GM21515 (cell line): Measurements from ENCODE around the gene HNMT.
"Not testable (repeated sequence)": the region's sequence is repeated elsewhere in the genome, so short reads cannot be mapped to it uniquely, and the experiment has no call there.

Experiments used
- ATAC-seq: cut with Tn5 transposase; IDR thresholded peaks from one replicate; pipeline ENCODE4 v1.9.1; 2021; ENCODE audit not compliant: unreplicated experiment

HNMT gene

DNA sequence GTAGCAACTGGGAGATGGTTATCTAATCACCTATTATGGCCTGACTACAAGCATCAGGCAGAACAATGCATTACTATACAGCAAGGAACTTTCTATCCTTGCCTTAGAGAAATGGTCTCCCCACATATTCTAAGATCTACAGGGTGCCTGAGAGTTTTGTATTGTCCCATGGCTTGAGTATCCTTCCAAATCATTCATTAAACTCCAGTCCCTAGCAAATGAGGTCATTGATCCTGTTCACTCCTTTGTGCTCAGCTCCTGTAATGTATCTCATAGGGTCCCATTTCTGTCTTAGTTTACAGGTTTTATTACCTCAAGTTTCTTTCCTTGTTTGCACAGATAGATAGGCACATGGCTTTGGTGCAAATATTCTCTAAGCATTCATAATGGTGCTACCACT is 9.0 kb downstream of the HNMT start:
- no peak for ATAC-seq

DNA sequence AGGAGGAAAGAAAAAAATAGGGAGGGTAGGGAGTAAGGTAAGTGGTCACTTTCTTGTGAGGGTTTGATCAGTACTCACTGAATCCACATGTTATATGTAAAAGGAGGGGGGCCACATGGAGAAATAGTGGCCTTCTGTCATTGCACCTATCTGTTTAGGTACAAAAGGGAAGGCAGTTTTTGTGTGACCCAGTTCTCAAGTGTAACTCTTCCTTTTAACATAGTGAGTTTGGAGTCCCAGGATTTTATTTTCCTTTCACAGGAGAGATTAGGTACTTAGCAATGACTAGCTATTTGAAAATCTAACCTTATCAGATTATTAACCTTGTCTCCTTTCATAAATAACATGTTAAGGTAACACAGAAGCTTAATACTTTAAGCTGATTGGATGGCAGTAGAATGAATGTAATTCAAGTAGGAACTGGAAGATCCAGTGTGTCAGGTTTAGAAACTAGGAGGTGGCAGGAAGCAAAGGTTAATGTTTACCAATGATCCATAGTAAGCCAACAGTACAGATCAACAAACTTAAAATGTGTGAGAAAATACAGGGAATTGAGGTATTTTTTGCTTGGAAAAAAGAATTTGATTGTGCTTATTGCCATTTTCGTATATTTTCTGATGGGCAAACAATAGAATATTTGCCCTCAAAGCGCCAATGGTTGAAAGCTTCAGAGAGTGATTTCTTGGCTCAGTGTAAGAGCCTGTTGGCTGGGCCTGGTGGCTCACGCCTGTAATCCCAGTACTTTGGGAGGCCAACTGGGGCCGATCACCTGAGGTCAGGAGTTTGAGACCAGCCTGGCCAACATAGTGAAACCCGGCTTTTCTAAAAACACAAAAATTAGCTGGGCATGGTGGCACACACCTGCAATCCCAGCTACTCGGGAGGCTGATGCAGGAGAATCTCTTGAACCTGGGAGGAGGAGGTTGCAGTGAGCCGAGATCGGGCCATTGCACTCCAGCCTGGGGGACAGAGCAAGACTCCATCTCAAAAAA is 11.3 kb downstream of the HNMT start:
- no peak for ATAC-seq

DNA sequence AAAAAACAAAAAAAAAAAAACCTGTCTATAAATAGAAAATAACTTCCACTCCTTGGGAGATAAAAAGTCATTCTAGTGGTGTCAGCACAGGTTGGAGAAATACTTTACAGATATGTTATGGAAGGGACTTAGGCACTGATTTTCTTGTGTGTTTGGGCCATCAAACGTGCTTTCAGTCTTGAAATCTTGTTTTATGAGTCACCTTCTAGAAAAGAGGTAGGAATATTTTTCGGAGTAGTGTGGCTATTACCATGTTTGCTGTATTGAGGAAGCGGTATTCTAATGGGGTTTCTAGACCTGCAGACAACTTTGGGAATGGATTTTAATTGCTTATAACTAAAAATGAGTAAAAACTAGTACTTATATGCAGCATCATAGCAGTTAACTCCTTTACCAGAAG is 12.0 kb downstream of the HNMT start:
- no peak for ATAC-seq

DNA sequence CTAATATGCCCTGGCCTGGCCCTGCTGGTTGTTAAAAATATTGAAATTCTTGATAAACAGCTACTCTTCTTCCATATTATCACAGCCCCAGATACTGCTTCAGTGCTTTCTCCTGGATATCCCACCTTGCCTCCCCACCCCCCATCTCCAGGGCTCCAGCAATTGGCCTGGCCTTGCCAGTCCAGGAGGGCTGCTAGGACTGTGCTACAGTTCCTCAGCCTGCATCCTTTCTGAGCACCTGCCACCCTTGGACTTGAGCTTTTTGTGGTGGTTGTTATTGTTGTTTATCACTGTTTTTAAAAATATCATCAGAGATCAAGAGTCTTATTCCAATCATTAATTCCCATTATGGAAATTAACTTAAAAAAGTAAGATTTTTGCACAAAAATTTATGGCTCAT is 13.5 kb downstream of the HNMT start:
- no peak for ATAC-seq

DNA sequence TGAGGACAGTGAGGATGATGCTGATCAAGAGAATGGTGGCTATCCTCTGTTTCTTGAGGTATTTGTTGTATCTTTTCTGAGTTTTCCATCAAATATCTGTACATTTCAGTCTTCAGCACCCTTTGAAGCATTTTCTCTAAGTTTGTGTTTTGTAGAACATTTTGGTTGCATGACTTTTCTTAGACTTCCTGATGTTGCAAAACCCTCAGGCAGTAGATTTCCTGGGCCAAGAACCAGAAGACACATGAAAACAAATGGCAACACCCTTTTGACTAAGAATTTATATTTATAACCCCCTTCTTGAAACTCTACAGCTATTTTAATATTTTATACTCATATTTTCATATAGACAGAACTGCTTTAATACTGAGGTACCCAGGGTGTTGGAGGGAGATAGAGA is 16.2 kb downstream of the HNMT start:
- no peak for ATAC-seq

DNA sequence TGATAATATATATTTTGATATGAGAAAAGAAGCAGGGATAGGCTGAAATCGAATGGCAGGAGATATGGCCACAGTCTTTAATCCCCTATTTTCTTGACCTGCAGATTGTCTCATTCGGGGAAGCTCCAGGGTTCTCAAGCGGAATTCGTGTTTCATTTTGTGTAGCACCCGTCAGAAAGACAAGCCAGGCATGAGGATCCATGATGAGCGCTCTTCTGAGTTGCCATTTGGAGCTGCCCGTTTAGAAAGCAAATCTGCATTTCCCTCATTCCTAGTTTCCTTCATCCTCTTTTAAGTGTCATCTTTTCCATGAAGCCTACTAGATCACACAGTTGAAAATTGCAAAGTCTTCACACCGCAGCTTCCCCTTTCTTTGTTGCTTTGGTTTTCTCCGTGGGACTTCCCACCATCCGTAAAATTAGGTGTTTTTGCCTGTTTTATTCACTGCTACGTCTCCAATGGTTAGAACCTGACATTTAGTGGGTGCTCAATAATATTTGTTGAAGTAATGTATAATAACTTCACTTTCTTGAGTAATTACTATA is 16.9 kb downstream of the HNMT start:
- ATAC-seq: no peak

DNA sequence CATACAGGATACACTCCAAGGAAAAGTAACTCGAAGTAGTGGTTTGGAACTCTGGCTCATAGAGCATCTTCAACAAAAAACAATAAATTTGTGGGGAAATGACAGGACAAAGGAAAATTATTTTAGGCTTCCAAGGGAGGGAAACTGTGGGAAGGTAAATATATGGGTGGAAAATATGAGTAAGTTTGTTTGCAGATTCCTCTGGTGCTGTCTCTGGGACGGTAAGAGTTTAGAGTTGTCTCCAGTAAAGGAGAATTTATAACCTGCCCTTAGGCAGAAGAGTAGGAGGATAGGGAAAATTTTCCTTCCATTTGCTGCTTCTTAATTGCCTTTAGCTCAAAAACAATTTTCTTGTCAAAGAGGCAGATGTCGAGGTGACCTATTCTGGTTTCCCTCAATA is 19.3 kb downstream of the HNMT start:
- ATAC-seq: no peak

DNA sequence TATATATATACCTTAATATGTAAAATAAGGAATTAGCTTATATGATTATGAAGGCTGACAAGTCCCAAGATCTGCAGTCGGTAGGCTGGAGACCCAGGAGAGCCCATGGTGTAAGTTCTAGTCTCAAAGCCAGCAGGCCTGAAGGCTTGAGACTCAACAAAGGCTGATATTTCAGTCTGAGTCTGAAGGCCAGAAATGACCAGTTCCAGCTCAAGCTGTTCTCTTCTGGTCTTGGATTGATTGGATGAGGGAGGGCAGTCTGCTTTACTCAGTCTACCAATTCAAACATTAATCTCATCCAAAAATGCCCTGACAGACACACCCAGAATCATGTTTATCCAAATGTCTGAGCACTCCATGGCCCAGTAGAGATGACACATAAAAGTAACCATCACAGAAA is 22.0 kb downstream of the HNMT start:
- no peak for ATAC-seq

DNA sequence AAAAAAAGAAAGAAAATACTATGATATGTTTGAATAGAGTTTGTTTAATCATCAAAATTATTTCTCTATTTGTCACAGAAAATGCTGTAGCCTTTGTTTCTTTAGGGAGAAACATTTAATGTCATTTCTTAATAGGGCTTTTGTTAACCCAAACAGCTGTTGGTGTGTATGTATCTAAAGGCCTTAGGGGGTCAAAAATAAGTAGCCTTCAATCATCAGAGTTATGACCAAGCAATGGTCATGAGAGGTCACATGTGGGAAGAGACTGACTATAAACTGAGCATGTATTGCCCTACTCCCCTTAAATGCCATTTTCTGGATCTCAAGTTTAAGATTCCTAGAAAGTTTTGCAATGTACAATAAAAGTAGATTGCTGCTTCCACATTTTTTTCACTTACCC is 22.7 kb downstream of the HNMT start:
- no peak for ATAC-seq

DNA sequence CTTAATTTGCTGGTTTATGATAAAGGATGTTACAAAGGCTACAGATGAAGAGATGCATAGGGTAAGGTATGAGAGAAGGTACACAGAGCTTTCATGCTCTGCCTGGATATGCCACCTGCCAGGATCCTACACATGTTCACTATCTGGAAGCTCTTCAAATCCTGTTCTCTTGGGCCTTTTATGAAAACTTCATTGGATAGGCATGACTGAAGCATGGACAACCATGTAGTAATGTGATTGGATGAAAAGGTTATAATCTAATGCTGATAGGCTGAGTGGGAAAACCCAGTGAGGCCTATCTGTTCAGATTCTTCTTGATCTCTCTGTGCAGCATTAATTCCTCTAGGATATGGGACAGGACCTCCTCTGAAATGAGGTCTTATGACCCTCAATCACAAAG is 26.8 kb downstream of the HNMT start:
- ATAC-seq: no peak

DNA sequence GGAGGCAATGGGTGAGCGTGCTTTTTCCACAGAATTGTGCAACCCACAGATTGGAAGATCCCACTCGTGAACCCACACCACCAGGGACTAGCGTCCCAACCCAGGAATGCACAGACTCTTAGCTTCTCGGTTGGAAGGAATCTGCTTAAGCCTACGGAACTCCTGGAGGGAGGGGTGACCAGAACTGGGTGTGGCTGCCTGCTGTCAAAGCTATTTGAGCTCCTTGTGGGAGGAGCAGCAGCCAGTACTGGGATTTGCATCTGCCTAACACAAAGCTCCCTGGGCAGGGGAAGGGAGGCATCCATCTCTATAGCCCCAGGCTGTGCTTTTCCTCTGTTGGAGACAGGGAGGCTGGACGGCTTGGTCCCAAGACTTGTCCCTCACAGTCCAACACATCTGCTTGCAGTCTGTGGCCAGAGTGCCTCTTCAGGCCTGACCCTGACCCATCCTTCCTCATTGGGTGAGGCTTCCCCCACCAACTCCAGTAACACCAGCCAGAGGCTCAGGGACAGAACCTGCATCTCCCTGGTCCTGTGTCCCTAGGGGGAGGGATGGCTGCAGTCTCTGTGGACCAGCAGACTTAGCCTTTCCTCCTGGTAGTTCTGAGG is 27.9 kb downstream of the HNMT start:
- ATAC-seq: no peak

DNA sequence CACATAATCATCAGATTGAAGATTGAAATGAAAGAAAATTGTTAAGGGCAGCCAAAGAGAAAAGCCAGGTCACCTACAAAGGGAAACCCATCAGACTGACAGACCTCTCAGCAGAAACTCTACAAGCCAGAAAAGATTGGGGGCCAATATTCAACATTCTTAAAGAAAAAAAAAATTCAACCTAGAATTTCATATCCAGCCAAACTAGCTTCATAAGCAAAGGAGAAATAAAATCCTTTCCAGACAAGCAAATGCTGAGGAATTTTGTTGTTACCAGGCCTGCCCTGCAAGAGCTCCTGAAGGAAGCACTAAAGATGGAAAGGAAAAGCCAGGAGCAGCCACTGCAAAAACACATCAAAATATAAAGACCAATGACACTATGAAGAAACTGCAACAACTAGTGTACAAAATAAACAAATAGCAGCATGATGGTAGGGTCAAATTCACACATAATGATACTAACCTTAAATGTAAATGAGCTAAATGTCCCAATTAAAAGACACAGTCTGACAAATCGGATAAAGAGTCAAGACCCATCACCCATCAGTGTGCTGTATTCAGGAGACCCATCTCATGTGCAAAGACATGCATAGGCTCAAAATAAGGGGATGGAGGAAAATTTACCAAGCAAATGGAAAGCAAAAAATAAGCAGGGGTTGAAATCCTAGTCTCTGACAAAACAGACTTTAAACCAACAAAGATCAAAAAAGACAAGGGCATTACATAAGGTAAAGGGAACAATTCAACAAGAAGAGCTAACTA is 29.6 kb downstream of the HNMT start:
- not testable (repeated sequence) for ATAC-seq

DNA sequence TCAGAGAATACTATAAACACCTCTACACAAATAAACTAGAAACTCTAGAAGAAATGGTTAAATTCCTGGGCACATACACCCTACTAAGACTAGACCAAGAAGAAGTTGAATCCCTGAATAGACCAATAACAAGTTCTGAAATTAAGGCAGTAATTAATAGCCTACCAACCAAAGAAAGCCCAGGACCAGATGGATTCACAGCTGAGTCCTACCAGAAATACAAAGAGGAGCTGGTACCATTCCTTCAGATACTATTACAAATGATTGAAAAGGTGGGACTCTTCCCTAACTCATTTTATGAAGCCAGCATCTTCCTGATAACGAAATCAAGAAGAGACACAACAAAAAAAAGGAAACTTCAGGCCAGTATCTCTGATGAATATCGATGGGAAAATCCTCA is 31.1 kb downstream of the HNMT start:
- ATAC-seq: not testable (repeated sequence)

DNA sequence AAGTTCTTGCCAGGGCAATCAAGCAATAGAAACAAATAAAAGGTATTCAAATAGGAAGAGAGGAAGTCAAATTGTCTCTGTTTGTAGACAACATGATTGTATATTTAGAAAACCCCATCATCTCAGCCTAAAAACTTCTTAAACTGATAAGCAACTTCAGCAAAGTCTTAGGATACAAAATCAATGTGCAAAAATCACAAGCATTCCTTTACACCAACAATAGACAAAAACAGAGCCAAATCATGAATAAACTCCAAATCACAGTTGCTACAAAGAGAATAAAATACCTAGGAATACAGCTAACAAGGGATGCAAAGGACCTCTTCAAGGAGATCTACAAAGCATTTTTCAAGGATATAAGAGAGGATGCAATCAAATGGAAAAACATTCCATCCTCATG is 31.9 kb downstream of the HNMT start:
- ATAC-seq: not testable (repeated sequence)

DNA sequence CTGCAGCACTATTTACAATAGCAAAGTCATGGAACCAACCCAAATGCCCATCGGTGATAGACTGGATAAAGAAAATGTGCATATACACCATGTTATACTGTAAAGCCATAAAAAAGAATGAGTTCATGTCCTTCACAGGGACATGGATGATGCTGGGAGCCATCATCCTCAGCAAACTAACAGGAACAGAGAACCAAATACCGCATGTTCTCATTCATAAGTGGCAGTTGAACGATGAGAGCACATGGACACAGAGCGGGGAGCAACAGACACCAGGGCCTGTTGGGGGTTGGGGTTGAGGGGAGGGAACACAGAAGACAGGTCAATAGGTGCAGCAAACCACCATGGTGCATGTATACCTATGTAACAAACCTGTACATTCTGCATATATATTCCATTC is 33.5 kb downstream of the HNMT start:
- ATAC-seq: no peak

DNA sequence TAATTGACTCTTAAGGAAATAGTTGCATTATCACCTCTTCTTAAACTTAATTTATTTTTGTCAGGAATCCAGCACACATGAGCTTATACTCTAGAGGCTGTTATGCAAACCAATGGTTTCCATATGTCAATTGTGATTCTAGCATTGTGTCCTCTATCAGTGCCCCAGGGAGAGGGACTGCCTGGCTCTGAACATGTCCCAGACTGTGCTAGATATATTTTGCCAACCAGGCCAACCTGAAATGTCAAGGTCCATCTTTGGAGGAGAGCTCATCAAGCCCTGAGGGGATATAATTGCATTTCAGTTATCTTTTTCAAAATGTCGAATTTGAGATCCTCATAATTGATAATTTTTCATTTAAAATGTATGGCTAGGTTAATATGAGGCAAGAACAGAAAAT is 34.2 kb downstream of the HNMT start:
- ATAC-seq: no peak

DNA sequence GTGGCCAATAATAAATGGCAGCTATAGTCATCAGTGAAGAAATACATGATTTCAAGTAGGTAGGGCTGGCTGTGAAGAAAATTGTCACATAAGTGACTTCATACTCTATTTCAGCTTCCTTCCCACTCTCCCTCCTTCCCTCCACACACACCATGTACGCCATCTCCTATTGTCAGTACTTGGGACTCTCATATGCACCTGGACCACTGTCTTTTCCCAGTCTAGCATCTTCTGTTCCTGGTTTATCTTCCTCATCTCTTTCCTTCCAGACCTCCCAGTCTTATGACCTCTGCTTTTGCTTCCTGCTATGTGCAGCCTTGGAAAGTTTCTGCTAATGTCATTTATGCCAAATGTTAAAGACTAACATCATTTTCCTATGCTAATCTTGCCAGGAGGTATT is 35.0 kb downstream of the HNMT start:
- ATAC-seq: no peak

DNA sequence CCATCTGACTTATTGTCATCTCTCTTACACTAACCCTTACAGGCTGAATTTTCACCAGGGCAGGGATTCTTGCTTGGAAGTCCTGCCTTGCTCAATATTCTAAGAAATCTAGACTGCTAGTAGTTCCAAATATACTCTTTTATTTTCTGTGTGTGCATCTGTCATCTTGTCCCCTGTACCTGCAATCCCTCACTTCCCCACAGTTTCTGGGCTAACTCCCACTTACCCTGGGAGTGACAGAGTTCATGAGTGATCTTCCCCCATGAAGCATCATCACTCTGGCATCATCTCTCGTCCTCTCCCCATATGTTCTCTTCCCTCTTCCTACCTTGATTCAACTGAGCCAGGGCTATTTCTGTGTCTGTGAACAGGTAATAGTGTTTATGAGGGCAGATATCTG is 35.7 kb downstream of the HNMT start:
- no peak for ATAC-seq

DNA sequence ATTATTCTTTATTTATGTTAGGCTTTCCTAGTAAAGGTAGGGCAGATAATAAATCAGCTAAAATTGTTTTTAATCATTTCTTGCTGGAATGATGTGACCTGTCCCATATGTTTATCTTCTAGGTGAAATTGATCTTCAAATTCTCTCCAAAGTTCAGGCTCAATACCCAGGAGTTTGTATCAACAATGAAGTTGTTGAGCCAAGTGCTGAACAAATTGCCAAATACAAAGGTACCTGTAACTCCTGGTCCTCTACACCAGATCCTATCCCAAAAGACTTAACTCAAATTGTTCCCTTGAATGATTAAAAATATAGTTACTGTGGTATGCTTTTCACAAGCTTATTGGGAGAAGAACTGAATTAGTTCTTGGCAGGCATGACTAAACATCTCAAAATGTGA is 36.5 kb downstream of the HNMT start:
- ATAC-seq: no peak

DNA sequence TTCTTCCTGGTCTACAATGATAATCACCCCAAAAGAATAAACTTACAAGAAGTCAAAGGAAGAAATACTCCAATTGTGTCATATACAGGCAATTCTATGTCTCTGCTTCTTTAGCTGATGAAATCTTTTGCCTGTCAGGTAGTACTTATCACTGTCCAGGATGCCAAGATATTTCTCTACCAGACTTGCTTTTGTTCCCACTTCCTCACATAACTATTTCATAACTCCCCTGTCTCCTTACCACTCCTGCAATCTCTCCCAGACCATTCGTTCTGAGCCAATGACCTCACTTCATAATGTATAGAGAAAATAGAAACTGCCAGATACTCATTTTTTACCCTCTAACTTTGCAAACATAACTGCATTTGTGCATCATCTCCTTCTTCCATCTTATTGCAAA is 39.1 kb downstream of the HNMT start:
- no peak for ATAC-seq

DNA sequence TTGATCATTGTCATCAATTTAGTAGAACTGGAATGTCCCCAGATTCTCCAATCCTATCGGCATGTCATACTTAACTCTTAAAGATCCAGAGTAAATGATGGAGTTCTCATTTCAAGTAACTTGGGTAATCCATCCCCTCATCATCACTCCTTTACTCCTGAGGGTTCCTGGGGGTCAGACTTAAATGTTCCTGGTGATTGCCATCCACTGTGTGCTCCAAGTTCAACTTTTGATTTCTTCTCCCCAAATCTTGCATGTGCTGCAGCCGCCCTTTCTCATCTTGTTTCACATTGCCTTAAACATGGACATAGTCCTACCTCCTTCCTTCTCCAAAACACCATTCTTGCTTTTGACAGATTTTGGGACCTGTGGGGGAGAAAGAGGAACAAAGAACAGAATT is 43.2 kb downstream of the HNMT start:
- ATAC-seq: no peak

DNA sequence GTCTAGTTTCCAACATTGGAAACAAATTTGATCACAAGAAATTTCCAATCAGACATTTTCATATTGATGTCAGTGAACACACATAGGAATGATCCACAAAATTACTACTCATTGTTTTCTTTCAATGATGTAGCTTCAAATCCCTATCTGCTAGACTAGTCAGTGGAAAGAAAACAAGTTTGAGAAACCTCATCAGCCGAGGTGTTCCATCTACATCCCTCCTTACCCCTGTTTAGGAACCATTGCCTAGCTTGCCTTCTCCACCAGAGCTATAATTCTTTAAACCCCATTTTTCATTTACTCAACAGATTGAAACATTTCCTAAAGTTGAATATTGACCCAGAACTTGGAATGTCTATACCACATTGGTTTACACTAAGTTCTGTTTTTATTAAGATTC is 45.3 kb downstream of the HNMT start:
- no peak for ATAC-seq
